GM18907 (cell line): ENCODE measurements around the gene TMEM45A.
"Not testable (repeated sequence)": the region's sequence is repeated elsewhere in the genome, so short reads cannot be mapped to it uniquely, and the experiment has no call there.

Source experiments
- ATAC-seq: cut with Tn5 transposase; IDR thresholded peaks from one replicate; pipeline ENCODE4 v1.9.1; 2021; ENCODE audit warnings: mild to moderate bottlenecking, moderate library complexity; ENCODE audit not compliant: unreplicated experiment

Gene TMEM45A

DNA sequence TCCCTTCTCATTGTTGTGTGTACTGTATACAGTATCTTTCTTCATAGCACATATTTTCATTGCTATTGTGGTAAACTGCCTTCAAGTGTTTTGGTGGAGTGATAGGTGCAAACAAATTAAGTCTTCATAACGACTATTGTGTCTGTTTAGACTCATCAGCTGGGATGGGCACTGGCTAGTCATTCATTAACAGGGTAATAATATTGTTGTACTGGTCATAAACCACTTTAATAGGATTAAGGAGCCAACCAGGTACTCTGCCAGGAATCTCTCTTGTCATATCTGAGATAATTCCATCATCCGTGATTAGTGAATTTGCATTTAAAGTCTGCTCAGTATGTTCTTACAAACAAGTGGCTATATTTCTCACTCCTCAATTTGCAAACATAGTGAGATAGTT lies 10.2 kb upstream of the TMEM45A start:
- ATAC-seq: no peak

DNA sequence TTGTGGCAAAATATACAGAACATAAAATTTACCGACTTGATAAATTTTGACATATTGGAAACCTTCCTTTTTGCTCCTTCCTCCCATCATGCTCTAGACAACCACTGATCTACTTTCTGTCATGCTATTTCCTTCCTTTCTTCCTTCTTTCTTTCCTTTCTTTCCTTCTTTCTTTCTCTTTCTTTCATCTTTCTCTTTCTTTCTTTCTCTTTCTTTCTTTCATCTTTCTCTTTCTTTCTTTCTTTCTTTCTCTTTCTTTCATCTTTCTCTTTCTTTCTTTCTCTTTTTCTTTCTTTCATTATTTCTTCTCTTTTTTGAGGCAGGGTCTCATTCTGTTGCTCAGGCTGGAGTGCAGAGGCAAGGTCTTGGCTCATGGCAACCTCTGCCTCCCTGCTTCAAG lies 8.9 kb upstream of the TMEM45A start:
- ATAC-seq: no peak

DNA sequence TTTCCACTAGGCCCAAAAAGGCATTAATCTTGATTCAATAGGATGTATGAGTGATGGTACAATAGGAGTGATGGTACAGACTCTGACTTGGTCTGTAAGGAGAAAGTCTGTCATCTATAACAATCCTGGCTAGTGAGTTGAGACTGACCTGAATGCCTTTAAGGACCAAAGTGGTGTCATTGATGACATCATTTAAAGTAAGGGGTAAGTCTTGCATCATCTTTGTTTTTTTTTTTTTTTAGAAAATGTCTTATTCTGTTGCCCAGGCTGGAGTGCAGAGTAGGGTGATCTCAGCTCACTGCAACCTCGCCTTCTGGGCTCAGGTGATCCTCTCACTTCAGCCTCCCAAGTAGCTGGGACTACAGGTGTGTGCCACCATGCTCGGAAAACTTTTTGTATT lies 5.6 kb upstream of the TMEM45A start:
- ATAC-seq: no peak

DNA sequence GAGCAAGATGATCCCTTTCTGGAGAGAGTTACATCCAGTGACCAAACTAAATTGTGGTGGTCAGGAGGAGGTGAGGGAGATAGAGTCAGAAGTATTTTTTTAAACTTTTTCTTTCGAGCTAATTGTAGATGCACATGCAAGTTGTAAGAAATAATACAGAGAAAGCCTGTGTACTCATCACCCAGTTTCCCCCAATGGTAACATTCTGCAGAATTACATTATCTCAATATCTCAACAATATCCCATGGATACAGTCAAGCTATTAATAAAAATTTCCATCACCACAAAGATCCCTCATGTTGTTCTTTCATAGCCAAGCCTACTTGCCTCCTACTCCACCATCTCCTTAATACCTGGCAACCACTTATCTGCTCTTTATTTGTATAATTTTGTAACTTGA lies 3.3 kb upstream of the TMEM45A start:
- no peak for ATAC-seq

DNA sequence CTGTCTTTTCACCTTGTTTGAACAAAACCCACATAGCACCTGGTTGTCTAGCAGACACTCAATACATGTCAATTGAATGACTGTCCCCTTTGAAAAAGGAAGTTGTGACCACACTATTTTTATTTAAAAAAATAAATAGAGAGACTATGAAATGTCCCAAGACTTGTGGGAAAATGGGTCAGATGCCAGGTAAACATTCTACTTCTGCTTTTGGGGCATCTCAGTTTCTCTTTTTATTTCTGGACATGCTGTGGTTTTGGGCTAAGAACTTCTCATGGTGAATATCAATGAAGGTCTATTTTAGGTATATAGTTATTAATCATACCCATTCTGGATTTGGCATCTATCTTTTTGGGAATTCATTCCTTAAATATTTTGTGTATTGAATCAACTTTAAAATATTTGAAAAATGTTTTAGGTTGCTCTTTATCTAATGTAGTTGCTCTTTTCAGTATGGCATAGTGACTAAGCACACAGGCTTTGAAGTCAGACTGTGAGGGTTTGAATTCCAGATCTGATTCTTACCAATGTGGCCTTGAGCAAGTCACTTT lies 4.4 kb downstream of the TMEM45A start:
- ATAC-seq: peak; percentile 61

DNA sequence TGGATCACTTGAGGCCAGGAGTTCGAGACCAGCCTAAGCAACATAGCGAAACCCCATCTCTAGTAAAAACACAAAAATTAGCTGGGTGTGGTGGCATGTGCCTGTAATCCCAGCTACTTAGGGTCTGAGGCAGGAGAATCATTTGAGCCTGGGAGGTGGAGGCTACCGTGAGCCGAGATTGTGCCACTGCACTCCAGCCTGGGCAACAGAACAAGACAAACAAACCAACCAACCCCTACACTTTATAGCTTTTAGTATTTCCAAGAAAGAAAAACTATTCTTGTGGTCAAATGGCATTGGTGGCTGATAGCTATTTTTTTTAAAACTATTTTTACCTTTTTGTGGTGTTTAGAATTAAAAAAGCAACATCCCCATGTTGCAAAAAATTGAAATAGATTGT lies 7.2 kb downstream of the TMEM45A start:
- ATAC-seq: no peak

DNA sequence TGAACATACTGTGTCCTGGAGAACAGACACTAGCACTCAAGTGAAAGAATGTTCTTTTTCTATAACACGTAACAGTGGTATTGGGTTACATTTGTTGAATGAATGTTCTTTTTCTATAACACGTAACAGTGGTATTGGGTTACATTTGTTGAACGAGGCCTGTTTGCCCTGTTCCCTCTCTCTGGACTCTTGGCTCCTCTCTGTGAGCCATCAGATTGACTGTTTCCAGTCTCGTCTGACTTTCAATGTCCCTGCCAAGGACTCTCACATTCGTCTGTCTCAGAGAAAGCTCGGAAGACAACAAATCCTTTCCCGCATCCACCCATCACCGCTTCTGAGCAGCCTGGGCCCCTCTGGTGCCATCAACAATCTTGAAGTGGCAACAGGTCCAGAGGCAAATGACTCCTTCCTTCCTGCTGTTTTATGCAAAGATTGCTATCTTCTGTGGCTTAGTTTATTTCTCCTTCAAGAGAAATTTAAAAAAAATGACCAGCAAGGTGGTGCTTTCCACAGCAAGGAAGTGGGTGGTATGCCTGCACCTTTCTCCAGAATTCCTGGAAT lies 8.0 kb downstream of the TMEM45A start:
- no peak for ATAC-seq

DNA sequence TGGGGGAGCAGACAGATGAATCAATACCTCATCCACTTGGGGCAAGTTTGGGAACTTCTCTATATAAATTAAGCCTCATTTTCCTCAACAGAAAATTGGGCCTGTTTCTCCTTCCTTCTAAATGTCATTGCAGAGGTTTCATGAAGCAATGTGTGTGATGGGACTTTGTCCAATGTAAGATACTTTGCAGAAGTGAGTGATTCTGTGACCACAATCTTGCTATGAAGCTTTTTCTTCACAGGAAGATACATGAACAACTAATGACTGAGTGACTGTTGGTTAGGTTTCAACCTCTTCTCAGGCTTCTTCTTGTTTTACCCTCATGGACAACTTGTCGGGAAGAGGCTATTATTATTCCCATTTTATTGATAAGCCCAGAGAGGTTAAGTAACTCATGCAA lies 11.0 kb downstream of the TMEM45A start:
- peak; percentile 42 for ATAC-seq

DNA sequence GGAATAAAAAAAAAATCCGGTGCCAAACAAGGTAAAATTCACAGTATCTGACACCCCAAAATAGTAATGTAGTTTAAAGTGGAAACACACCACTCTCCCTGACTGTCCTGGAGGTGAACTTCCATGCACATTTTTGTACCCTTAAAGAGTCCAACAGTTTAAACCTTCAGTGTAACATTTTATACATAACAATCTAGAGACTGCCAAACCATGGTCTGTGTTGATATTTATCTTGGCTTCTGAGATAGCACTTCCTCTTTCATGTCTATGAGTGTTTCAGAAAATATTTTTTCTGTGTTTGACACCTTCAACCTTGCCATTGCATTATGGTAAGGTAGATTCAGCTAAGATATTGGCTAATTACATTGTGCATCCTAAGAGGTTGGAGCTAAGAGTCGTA lies 13.9 kb downstream of the TMEM45A start:
- no peak for ATAC-seq

DNA sequence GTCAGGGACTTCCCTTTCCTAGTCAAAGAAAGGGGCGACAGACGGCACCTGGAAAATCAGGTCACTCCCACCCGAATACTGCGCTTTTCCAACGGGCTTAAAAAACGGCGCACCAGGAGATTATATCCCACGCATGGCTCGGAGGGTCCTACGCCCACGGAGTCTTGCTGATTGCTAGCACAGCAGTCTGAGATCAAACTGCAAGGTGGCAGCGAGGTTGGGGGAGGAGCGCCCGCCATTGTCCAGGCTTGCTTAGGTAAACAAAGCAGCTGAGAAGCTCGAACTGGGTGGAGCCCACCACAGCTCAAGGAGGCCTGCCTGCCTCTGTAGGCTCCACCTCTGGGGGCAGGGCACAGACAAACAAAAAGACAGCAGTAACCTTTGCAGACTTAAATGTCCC lies 17.4 kb downstream of the TMEM45A start:
- not testable (repeated sequence) for ATAC-seq

DNA sequence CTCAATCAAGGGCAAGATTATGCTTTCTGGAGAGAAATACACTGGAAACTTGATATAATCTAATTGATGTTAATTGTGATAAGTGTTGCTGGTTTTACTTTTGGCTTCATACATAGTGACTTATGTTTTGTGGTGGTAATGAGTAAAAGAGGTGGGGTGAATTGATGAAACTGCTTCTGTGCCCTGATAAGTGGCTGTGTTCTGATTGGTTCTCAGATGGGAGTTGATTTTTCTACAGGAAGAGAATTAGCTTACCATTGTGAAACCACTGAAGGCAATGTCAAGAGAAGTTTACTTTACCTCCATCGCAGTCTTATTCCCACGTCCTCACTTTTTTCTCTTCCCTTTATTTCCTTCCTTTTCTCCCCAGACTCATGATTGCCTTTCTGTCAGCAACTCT lies 23.8 kb downstream of the TMEM45A start:
- ATAC-seq: no peak

DNA sequence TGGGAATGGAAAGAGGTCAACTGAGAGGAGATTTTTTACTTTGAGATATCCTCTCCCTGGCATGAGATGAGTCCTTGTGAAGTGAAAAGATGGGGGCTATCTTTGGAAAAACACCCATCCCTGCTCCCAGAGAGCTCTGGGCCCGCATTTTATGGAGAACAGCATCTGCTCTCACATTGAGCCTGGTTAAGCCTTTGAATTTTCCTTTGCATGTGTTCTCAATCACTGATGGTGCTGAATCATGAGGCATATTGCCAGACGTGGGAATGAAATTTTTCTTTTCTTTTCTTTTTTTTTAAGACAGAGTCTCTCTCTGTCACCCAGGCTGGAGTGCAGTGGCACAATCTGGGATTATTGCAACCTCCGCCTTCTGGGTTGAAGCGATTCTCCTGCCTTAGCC lies 24.4 kb downstream of the TMEM45A start:
- no peak for ATAC-seq

DNA sequence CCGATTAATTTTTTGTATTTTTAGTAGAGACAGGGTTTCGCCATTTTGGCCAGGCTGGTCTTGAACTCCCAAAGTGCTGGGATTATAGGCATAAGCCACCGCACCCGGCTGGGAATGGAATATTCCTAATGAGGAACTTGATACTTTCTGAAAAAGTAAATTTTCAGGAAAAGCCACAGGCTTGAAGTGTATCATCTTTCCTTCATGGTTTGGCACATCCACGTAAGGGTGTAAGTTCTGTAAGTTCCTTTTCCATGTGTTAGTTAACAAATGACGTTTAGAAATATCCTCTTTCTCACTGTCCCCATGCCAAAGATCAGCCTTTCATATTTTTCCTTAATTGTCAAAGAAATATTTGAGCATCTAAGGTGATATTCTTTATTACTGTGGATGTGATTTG lies 24.9 kb downstream of the TMEM45A start:
- ATAC-seq: no peak

DNA sequence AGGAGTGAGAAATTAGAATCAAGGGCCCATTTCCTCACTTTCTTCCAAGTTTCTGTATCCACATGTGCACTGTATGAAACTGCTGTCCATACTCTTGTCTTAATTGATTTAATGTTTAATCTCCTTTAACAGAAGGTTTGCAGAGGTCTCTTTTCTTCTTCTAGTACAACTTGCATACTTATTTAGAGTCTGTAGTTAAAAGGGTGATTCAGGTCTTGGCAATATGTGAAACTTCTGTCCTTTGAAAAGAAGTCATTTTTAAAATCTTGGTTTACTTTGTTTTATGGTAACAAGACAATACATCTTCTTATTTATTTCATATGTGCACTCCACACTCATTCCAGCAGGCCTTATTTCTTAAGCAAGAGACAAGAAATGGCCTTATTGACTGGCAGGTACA lies 25.8 kb downstream of the TMEM45A start:
- ATAC-seq: no peak

DNA sequence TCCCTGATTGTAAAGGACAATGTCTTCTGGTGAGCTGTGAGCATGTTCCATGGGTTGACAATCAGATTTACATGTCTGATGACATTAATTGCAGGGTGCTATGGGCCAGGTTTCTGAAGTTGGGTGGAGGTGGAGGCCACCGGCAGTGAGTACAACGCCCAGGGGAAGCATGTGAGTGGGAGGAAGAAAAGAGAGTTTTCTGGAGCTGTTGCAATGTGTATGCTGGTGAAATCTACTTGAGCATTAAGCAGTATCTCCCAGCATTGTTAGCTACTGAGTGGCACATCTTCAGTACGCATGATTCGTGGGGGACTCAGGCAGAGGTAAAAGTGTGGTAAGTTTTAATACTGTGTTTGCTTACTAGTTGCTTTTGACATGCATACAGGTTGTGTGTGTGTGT lies 26.6 kb downstream of the TMEM45A start:
- ATAC-seq: no peak

DNA sequence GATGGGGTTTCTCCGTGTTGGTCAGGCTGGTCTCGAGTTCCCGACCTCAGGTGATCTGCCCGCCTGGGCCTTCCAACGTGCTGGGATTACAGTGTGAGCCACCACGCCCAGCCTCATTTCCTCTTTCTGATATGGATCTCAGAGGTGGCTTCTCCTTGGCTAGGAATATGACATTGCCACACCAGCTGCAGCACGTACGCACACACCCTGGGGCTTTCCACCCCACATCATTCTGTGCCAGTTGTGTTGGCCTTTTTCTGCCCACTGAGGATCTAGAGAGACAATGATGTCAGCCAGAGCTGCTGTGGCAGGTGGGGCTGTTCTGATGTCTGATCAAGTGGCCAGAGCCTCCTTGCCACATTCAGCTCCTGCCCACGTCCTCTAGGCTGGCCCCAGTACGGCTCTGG lies 29.0 kb downstream of the TMEM45A start:
- peak; percentile 78 for ATAC-seq

DNA sequence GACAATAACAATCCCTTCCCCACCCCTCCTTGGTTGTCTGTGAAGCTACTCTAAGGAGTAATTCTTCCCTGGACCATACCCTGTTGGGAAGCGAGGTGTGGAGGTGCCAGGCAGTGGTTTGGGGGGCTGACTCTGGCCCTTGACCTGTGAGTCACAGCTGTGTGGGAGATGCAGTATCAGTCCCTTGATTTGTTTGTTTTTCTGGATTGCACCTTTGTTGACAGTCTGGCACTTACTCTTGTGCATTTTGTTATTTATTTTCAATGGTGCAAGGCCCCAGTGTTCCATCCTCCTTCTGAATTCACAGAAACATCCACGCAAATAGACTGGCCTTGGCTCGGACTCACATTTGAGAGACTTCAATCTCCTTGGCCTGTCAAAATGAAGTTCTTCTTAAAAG lies 29.7 kb downstream of the TMEM45A start:
- ATAC-seq: no peak

DNA sequence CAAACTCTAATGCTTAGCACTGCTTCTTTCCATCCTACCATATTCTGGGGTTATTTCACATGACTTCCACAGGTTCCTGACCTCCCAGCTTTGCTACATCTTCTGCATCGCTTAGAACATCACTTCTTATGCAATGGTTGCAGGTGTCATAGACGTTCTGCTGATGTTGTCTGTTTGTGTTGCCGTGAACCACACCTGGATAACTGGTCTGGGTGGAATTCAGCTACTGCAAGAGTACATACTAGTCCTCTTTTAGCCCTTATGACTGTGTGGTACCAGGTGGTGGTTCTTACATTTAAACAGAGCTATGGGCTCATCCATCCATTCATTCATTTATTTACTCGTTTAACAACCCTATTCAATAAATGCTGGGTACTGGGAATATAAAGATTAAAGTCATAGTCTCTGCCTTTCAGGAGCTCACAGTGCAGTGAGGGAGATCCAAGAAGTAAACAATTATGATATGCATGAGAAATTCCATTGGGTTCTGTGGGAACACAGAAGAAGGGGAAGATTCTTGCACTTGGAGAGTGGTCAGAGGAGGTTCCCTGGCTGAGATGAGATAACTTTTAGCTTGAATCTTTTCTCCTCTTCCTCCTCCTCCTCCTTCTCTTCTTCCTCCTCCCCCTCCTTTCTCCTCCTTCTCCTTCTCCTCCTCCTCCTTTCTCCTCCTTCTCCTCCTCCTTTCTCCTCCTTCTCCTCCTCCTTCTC lies 30.8 kb downstream of the TMEM45A start:
- no peak for ATAC-seq

DNA sequence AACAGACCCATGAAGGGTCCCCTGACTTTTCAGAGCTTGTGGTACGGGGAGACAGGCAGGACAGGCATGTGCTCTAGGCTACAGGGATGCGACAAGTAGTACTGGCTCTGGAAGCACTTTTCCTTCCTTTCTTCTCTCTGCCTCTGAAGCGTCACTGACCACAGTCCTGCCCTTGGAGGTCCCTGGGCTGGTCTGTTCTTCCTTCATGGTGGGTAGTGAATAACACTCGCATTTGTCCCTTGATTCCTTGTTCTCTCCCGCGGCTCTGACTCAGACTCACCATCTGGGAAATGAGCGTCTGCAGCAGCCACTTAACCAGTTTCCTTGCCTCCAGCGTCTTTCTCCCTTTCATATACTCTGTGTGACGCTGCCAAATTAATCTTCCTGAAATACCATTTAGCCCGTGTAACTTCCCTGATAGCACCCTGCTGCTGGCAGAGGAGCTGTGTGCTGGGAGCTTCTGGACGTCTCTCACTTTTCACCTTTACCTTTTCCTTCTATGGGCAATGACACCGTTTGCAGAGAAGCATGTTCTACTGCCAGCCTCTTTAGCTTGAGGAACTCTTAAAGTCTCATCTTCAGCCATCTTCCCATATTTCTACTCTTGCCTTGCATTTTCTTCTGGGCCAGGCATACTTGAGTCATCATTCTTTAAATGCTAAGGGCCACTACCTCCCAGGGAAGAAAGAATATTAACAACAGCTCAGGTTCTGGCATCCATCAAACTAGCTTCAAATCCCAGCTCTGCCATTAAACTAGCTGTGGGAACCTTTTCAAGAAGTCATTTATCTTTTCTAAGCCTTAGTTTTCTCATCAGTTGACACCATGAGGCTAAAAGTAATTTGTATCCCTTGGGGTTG lies 33.6 kb downstream of the TMEM45A start:
- ATAC-seq: no peak

DNA sequence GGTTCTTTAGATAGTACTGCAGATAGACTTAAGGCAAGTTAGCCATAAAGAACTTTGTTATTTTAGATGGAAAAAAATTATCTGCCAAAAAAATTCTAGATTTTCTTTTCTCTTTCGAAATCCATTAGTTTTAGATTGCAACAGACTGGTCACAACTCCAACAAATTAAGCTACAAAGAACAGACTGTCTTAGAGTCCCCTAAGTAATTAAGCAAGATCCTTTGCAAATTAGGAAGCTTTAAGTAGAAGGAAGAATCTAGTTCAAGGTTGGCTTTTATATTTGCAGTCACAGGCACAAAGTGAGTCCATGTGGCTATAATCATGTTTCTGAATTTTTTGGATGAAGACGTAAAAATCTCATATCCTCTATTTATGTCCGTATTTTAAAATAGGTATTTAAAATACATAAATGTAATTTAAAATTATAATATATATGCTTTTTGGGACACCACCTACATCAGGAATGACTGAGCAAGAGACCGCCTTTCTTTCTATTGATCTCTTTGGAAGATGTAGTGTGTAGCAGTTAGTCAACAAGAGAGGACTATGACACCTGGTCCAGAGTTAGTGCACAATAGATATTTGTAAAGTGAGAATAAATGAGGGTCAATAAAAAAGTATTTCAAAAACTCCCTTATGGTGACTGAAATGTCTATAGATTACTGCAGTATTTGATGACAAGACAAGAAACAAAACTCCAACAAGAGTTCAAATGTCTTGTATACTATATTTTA lies 34.4 kb downstream of the TMEM45A start:
- no peak for ATAC-seq

DNA sequence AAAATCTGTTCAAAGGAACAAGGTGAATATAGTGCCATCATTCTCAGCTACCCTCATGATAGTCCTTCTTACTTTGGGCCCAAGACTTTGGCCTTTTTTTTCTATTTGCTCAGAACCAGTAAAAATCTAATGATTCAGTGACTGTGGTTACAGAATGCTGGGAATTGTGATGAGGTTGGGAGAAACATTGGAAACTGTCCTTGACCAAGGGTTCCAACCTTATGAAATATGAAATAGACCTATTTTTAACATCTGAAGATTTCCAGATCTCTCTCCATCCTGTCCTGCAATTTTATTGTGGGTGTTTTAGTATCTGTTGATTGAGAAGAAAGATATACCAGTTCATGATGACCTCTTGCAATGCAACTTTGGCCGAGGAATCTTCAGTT lies 34.9 kb downstream of the TMEM45A start:
- ATAC-seq: no peak
